SHP77 treated with DMSO at 0.1 percent for 48 hours (cell line): Measurements from ENCODE around the gene ZMYND11.
"Not testable (repeated sequence)": the region's sequence is repeated elsewhere in the genome, so short reads cannot be mapped to it uniquely, and the experiment has no call there.

ENCODE experiments used
- DNase-seq: peaks from one replicate; lab custom pipeline; 2025; lab: John Stamatoyannopoulos, UW

The ZMYND11 gene

GRCh38 chr10:244227-244626 lies 109.0 kb downstream of the ZMYND11 start:
- no peak for DNase-seq

DNA sequence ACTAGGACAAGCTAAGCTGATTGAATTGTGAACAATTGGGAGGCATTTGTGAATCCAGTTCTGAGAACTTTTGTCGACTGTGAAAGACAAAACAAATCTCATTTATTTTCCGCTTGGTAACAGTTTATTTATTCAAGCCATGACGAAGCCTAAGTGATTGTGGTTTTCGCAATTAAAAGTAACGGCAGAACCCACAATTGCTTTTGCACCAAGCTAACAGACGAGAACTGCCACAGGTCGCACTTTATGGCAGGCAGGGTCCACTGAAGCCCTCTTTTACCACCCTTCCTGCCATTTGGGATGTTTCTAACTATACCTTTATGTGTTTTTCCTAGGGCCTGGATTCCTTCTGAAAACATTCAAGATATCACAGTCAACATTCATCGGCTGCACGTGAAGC lies 111.2 kb downstream of the ZMYND11 start:
- DNase-seq, result no peak

DNA sequence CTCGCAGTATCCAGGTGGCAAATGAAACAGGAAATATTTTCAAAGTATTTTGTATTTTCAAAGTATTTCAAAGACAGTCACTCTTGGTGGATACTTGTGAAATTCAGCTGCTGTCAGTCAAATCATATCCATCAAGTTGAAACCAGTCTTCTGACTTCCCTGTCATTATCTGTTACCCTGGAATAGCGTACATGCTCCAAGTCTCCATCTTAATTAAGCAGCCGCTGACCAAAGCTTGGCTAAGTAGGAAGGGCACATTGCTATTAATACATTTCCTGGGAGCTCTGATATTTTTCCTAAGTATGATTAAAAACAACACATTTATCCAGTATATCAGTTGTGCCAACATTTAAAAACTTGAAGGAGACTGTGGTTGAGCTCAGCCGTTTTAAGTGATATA lies 112.2 kb downstream of the ZMYND11 start:
- DNase-seq, result no peak

- no peak for DNase-seq
Measured at GRCh38 chr10:248307-248706, 113.1 kb downstream of the ZMYND11 start.

DNA sequence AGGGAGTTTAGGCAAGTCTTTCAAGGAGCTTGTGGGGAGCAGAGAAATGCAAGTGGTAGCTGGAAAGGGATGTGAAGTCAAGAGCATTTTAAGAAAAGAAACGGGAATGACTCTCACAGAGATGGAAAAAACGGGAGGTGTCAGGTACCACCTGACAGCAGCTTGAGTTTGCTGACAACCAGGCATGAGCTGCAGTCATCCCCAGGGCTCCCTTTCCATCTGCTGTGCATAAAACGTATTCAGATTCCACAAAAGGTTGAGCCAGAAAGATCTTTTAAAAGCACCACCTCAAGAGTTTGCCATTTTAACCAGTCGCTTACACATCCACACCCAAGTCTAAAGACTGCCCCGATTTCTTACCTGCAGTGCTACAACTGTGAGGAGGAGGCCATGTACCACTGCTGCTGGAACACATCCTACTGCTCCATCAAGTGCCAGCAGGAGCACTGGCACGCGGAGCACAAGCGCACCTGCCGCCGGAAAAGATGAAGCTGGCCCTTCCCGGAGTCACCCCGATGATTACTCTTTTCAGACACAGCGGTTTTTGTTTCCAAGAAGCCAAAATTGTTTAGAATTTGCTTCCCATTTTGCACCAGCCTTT lies 116.8 kb downstream of the ZMYND11 start:
- no peak for DNase-seq

GRCh38 chr10:260819-261429 lies 125.7 kb downstream of the ZMYND11 start:
- DNase-seq, result no peak

DNA sequence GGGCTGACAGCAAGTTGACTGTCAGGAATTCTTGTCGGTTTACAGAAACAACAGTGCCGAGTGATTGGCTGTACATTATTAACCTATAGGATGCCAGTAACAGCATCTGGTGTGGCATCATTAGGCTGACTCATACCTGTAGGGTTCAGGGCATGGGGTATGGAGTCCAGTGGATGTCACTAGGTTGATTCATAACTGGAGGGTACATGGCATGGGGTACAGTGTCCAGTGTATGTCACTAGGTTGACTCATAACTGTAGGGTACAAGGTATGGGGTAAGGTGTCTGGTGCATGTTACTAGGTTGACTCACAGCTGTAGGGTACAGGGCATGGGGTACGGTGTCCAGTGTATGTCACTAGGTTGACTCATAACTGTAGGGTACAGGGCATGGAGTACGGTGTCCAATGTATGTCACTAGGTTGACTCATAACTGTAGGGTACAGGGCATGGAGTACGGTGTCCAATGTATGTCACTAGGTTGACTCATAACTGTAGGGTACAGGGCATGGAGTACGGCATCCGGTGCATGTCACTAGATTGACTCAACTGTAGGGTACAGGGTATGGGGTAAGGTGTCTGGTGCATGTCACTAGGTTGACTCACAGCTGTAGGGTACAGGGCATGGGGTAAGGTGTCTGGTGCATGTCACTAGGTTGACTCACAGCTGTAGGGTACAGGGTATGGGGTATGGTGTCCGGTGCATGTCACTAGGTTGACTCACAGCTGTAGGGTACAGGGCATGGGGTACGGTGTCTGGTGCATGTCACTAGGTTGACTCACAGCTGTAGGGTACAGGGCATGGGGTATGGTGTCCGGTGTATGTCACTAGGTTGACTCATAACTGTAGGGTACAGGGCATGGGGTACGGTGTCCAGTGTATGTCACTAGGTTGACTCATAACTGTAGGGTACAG lies 129.2 kb downstream of the ZMYND11 start:
- not testable (repeated sequence) for DNase-seq

GRCh38 chr10:265074-265440 lies 129.8 kb downstream of the ZMYND11 start:
- DNase-seq, result not testable (repeated sequence)

DNA sequence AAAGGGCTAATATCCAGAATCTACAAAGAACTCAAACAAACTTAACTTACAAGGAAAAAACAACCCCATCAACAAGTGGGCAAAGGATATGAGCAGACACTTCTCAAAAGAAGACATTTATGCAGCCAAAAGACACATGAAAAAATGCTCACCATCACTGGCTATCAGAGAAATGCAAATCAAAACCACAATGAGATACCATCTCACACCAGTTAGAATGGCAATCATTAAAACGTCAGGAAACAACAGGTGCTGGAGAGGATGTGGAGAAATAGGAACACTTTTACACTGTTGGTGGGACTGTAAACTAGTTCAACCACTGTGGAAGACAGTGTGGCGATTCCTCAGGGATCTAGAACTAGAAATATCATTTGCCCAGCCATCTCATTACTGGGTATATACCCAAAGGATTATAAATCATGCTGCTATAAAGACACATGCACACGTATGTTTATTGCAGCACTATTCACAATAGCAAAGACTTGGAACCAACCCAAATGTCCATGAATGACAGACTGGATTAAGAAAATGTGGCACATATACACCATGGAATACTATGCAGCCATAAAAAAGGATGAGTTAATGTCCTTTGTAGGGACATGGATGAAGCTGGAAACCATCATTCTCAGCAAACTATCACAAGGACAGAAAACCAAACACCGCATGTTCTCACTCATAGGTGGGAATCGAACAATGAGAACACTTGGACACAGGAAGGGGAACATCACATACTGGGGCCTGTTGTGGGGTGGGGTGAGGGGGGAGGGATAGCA lies 130.7 kb downstream of the ZMYND11 start:
- DNase-seq, result not testable (repeated sequence)

DNA sequence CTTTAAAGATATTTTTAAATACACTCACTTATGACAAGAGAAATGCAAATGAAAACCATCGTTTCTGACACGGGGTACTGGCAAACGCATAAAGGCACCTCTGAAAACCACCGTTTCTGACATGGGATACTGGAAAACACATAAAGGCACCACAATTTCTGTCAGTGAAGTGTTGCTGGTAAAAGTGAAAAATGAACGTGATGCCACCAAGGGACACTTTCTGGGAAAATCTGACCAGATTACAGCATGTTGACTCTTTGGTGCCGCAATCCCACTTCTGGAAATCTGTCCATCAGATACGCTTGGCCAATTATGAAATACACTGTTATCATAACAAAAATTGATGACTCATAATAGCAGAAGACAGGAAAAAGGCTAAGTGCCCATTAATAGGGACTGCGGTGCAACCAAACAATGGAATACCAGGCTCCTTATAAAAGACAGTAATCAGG lies 131.7 kb downstream of the ZMYND11 start:
- no peak for DNase-seq

- no peak for DNase-seq
Measured at GRCh38 chr10:267705-268104, 132.4 kb downstream of the ZMYND11 start.

- no peak for DNase-seq
Measured at GRCh38 chr10:269440-270074, 134.3 kb downstream of the ZMYND11 start.

- no peak for DNase-seq
Measured at GRCh38 chr10:271201-271600, 135.9 kb downstream of the ZMYND11 start.

DNA sequence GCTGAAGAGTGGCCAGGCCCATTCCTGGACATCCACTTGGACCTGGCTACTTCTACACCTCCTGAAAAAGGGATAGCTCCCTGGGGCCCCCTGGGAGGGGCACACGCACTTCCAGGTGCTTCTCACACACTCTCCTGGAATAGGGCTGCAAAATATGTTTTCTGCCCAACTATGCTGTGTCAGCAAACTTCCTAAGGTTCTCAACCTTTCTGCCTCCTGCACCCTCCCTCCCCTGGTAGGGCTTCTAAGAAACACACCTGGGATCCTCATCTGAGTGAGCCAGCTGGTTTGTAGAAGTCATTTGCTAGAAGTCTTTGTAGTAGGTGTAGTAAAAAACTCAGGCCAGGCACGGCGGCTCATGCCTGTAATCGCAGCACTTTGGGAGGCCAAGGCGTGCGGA lies 136.5 kb downstream of the ZMYND11 start:
- DNase-seq, result no peak

DNA sequence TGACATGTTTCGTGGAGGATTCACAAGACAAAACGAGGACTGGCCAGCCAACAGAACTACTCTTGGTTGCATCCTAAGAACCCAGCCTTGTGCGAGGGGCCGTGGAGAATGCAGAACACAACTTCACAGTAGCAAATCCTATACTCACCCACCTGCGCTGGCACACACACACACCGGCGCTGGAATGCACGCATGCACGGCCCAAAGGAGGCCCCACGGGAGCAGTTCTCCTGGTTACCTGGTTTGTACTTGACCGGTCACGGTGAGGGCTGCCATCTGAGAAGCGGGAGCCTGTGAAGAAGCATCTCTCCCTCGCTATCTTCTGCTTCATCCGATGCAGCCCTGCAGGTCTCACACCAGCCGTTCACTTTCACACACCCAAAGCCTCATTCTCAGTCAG lies 137.8 kb downstream of the ZMYND11 start:
- no peak for DNase-seq

DNA sequence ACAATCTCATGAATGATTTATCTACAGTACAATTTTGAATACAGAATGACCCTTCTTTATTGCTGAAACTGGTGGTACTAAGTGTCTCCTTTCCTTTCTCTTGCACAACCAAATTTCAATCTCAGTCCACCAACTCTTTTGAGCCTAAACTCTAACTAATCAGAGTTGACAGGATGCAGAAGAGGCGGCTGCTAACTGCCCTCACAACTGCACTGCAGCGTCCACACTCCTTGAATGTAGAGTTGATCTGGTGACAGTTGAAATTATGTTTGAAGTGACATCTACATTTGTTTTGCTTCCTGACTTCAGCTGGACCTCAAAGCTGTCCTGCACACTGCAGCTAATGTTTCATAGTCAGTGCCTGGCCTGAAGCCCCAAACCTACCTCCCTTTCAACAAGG lies 139.6 kb downstream of the ZMYND11 start:
- no peak for DNase-seq

DNA sequence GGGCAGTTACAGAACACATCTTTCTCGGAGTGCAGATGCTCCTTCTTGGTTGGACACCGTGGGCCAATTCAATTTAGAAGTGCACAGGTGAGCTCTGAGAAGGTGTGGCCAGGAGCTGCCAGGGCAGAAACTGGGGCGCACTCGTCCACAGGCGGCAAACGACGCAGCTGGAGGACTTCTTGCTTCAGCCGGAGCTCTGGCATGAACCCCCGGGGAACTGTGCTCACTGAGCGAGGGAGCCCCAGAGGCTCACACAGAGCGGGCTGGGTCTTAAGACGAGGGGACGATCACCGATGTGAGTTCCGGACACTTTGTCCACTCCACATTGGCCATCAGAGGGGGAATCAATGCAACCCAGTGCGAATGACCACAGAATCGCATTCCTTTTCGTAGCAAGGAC lies 140.4 kb downstream of the ZMYND11 start:
- DNase-seq, result no peak

DNA sequence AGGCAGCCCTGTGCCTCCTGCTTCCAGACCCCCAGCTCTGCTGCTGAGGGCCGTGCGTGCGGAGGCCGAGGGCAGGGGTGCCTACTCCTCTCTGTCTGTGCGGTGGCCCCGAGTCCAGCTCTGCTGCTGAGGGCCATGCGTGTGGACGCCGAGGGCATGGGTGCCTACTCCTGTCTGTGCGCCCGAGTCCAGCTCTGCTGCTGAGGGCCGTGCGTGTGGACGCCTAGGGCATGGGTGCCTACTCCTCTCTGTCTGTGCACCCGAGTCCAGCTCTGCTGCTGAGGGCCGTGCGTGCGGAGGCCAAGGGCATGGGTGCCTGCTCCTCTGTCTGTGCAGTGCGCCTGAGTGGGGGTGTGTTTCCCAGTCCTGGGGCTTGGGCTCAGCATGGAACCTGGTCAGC lies 142.7 kb downstream of the ZMYND11 start:
- DNase-seq, result no peak

DNA sequence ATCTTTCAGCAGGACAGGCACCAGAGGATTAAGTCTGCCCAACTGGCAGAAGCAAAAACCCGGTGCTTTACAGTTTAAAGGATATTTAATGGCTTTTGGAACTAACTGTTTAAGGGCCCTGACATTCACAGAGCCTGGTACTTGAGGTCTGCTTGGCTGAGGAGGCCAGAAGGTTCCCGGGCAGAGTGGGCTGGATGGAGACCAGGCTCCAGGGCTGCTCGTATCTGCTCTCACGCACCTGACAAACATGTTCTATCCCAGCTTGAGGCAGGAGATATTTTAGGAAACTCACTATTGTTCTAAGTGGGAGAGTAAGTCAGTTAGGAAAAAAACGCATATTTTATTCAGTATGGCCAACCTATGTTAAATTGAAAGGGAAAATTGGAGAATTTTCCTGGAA lies 143.5 kb downstream of the ZMYND11 start:
- no peak for DNase-seq

- no peak for DNase-seq
Measured at GRCh38 chr10:279232-279631, 144.0 kb downstream of the ZMYND11 start.

- no peak for DNase-seq
Measured at GRCh38 chr10:279655-280054, 144.4 kb downstream of the ZMYND11 start.
